ENCODE results near the gene IFNA2.

GRCh38 chr9:21357479-21358460 lies 27.4 kb downstream of the IFNA2 start:
- TF ChIP-seq CTCF (IDR thresholded peaks at IDR 0.05; ENCODE audit: low read depth, low read length, missing input control) (no peak), NR2F2 (IDR thresholded peaks at IDR 0.05) (no peak), RAD21 (IDR thresholded peaks at IDR 0.05) (no peak), JUND (IDR thresholded peaks at IDR 0.05) (no peak), MAX (IDR thresholded peaks at IDR 0.05) (no peak), ATF3 (IDR thresholded peaks at IDR 0.05) (no peak), SP1 (IDR thresholded peaks at IDR 0.05) (no peak), GABPA (IDR thresholded peaks at IDR 0.05 in 1 of 2, conservative IDR thresholded peaks at IDR 0.05 in 1 of 2) (no peak), ZBTB33 (IDR thresholded peaks at IDR 0.05) (no peak), YY1 (IDR thresholded peaks at IDR 0.05) (no peak)

Data from liver (tissue), 3 donors.